HG02938 (cell line): Measurements from ENCODE around the gene SDCBP2.
"Not testable (repeated sequence)": the region's sequence is repeated elsewhere in the genome, so short reads cannot be mapped to it uniquely, and the experiment has no call there.

Source experiments
- ATAC-seq: cut with Tn5 transposase; IDR thresholded peaks from one replicate; pipeline ENCODE4 v1.9.1; 2021; ENCODE audit warnings: mild to moderate bottlenecking, moderate library complexity; ENCODE audit not compliant: unreplicated experiment

SDCBP2 gene

DNA sequence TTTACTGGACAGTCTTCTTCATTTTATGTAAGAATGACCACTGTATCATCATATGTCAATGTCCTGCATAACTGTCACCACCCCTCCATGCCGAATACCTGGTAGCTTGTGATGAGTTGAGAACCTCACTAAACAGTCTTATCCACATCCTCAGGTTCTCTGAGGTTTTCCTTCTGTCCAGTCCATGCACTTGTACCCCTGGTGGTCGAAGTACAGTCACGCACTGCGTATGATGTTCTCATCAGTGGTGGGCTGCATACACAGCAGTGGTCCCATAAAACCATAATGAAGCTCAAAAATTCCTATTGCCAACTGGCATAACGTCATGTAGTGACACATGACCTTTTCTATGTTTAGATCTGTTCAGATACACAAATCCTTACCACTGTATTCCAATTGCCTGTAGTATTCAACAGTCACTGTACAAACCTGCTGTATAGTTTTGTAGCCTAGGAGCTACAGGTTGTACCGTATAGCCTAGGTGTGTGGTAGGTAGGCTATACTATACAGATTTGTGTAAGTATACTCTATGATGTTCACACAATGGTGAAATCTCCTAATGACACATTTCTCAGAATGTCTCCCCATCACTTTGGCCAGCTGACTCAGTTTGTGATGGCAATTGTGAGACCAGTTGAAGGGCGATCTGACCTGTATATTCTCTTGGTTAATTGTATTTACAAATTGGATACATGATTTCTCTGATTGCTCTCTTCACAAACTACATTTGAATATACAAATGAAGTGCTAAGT is 31.3 kb upstream of the SDCBP2 start:
- no peak for ATAC-seq

DNA sequence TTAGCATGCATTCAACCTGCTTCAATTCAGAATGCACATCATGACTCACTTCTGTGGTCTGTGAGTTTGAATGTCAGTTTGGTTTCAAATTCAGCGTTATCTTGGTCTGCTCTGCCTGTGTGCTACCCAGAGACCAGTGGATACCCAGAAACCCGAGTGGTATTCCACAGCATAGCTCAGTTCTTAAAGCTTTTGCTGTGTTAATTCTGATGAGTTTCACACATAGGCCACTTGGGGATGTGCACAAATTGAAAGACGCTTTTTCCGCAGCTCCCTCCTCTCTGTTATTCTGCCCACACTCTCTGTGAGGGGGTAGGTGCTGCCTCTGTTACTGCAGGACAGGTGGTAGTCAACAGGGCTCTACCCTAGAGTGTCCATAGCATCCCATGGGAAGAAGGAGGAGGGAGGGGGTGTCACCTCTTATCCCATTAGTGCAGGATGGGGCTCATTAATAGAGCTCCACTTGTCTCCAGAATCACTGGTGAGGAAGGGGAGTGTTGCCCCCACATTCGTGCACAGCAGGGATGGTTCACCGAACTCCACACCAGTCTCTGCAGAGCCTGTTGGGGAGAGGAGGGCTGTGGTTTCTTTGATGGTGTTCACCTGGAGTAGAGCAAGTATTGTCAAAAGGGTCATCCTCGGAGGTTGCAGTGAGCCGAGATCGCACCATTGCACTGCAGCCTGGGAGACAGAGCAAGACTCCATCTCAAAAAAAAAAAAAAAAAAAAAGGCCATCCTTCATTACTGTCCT is 29.2 kb upstream of the SDCBP2 start:
- no peak for ATAC-seq

DNA sequence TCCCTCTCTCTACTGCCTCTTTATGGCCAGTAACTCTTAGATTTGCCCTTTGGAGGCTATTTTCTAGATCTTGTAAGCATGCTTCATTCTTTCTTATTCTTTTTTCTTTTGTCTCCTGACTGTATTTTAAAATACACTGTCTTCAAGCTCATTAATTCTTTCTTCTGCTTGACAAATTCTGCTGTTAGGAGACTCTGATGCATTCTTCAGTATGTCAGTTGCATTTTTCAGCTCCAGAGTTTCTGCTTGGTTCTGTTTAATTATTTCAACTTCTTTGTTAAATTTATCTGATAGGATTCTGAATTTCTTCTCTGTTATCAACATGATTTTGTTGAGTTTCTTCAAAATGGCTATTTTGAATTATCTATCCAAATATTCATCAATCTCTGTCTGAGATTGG is 25.0 kb upstream of the SDCBP2 start:
- no peak for ATAC-seq

DNA sequence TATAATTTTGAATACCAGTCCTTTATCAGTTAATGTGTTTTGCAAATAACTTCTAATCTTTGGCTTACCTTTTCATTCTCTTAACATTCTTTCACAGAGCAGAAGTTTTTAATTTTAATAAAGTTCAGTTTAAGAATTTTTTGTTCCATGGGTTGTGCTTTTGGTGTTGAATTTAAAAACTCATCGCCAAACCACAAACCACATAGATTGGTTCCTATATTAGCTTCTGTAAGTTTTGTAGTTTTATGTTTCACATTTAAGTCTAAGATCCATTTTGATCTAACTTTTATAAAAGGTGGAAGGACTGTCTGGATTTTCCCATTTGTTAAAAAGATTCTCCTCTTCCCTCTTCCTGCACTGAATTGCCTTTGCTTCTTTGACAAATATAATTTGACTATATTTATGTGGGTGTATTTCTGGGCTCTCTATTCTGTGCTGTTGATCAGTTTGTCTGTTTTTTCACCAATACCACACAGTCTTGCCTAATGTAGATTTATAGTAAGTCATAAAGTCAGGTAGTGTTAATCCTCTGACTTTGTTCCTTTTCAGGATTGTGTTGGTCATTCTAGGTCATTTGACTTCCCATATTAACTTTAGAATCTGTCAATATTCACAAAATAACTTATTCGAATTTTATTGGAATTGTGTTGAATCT is 17.5 kb upstream of the SDCBP2 start:
- ATAC-seq = no peak

DNA sequence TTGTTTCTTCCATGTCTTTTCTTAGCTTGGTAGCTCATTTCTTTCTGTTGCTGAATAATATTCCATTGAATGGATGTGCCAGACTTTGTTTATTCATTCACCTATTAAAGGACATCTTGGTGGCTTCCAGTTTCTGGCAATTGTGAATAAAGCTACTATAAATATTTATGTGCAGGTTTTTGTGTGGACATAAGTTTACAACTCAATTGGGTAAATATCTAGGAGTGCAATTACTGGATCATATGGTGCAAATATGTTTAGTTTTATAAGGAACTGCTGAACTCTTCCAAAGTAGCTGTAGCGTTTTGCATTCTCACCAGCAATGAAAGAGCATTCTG is 16.8 kb upstream of the SDCBP2 start:
- ATAC-seq = no peak

DNA sequence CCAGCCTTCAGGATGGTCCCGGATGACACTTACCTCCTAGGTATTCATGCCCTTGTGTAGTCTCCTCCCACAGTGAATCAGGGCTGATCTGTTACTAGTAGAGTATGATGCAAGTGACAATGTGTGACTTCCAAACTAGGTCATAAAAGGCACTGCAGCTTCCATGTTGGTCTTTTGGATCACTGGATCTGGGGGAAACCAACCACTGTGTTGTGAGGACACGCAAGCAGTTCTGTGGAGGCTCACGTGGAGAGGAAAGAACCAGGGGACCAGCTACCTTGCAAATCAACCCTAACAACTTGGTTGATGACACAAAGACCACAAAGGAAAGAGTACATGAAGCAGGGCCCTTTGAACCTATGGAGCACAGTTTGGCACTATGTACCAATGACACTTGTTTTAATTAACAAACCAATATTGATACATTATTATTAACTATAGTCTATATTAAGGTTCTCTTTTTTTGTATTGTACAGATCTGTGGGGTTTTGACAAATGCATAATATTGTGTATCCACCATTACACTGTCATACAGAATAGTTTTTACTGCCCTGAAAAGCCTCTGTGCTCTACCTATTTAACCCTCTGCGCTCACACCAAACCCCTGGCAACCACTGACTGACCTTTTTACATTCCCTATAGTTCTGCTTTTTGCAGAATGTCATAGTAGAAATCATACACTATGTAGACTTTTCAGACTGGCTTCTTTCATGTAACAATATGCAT is 16.3 kb upstream of the SDCBP2 start:
- no peak for ATAC-seq

DNA sequence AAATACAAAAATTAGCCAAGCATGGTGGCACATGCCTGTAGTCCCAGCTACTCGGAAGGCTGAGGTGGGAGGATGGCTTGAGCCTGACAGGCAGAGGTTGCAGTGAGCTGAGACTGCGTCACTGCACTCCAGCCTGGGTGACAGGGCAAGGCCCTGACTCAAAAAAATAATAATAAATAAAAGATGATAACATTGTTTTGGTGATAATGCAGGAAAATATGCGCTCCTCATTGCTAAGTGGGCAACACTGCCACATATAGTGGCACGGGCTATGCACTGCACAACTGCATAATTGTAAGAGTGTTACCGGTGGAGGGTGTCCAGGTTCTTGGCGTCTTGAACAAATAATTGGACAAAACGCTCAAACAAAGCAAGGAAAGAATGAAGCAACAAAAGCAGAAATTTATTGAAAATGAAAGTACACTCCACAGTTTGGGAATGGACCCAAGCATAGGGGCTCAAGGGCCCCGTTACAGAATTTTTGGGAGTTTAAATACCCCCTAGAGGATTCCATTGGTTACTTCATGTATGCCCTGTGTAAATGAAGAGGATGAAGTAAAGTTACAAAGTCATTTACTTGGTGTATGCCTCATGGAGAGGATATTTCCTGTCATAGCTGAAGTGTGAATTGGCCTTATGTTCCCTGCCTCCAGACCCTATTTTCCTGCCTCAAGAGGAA is 14.6 kb upstream of the SDCBP2 start:
- not testable (repeated sequence) for ATAC-seq

DNA sequence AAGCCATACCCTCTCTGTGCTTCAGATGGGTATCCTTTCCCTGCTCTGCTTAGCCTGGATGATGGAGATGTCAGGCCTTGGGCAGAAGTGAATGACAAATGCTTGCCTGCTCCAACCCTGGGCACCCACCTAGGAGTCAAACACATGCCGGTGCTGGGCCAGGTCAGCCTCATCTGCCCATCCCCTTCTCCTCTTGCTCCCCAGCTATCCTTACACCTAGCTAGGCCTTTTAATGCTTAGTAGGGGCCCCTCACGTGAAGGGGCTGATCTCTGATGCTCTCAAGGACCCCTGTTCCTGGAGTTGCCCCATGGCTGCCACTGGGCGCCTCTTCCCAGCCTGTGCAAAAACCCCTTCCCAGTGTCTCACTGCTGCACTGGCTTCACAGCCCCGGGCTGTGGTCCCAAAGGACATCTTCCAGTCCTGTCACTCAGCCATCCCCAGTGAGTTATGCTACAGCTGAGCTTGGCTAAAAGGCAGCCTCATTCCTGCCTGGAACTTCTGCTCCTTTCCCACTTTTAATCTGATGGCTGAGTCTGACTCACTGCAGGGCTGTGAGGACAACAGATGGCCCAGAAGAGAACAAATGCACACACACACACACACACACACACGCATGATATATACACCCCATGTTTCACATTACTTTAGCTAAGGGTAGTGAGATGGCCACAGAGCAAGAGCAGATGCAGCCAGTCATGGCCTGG is 12.8 kb upstream of the SDCBP2 start:
- no peak for ATAC-seq

DNA sequence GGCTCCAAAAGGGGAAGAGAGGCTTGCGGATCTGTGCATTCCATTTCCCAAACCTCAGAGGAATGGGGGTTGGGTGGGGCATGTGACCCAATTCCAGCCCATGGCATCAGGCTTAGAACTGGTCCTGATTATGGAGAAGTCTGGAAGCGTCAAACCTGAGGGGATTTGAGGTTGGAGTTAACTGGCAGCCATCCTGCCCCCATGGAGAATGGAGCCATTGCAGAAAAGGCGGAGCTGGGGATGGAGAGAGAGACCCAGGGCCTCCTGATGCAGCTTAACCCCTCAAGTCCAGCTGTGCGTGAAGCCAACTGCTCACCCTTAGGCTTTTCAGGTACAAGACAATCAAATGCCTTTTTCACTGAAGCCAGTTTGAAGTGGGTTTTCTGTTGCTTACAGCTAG is 9.9 kb upstream of the SDCBP2 start:
- ATAC-seq = no peak

DNA sequence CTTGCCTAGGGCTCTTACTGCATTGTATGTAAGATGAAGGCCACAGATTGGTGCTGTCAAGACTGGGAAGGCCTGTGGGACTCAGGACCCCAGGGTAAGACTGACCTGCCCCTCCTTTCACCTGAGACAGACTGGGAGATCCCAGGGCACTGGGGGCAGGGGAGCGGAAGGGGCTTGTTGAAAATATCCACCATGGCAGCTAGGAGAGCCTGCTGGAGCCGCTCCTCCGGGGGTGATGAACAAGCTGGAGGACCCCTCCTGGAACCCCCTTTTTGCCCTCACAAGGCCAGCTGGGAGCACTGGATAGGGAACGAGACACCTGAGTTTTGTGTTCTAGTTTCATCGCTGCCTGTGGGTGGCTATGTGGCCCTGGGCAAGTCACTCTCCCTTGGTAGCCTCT is 9.2 kb upstream of the SDCBP2 start:
- ATAC-seq = no peak

DNA sequence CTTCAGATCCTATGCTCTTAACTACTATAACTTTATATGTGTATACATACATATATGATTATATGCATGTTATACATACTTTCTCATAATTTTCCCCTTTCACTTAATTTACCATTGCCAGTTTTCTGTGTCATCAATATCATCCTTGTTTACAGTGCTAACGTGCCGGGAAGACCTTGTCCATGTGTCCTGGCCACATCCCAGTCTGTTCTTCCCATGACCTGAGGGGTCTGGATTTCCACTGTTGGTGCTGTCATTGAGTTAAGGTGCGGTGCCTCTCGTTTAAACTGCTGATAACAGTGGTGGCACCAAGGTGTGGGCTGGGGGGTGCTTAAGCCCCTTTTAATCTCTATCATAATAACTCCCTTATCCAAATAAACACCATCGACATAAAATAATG is 8.5 kb upstream of the SDCBP2 start:
- no peak for ATAC-seq

DNA sequence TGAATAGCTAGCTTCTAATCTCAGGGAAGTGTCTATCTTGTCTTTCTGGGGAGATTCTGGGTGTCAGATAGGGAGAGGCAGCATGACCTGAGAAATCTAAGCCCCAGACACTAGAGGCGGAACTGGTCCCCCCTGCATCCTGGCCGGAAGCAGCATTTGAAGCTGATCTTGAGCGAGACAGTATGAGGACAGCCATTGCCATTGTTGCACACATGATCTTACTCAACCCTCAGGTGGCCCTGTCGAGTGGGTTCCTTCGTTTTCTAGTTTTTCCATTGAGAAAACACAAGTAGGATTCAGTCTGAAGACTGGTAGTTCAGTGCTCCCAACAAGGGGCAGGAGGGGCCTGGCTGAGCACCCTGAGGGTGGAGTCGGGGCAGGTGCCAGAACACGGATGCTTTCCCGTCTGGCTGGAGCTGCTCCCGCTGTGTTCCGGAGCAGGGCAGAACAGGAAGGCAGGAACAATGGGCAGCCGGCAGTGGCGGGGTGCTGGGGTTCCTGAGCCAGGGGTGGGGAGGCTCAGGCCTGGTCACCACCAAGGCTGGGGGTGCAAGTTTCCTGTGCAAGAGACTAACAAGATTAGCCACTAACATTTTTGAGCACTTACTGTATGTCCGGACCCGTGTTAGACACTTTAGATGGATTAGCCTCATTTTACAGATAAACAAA is 7.9 kb upstream of the SDCBP2 start:
- no peak for ATAC-seq

DNA sequence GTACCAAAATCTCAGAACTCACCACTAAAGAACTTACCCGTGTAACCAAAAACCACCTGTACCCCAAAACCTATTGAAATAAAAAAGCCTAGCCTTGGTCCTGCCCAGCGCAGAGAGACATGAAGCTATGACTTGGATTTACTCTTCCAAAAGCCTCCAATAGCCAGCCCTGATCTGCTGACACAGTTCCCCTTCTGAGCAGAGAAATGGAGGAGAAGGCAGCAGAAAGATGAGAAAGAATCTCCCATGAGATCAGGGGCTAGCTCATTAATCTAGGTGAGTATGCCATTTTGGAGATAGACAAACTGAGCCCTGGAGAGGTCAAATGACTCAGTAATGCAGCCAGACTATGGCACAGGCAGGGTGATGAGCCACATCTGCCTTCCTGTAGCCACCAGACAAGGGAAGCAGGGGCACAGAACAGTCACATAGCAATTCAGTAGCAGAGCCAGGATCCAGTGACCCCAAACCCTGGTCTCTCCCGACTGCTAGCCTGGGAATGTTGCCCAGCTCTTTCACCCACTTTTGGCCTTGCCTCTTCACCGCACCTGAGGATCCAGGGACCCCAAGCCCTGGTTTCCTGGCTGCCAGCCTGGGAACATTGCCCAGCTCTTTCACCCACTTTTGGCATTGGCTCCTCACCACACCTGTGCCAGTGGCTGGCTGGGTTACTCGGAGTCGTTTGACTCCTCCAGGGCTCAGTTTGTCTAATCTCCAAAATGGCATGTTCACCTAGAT is 7.2 kb upstream of the SDCBP2 start:
- ATAC-seq = no peak

DNA sequence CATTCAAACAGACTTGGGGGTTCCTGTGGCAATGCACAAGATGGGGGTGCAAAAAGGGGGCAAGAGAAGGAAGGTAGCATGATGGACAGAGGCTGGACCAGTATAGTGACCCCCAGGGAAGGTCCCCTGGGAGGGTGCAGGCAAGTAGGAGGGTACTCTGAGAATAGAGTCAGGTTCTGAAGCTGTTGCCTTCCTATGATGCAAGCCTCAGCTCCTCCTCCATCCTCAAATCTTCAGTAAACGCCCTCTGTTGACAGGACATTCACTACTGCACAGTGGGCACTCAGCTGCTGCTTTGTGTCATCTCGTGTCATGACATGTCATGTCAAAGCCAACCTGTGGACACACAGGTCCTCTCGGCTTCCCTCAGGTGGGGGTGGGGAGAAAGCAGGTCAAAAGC is 5.8 kb upstream of the SDCBP2 start:
- ATAC-seq = no peak

DNA sequence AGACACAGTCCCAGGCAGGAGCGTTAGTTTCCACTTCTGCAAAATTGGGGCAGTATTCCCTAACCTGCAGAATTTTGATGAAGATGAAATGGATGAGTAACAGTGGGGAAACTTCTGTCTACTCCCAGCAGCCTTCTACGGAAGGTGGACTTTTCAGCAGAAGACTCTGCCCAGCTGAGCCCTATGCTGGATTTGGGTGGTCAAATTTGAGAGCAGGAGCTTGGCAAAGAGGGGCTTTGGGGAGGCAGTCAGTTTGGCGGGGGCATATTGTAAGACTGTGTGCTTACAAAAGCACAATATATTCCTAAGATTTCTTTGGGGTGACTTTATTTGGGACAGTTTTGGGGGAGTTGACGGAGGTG is 5.4 kb upstream of the SDCBP2 start:
- no peak for ATAC-seq

DNA sequence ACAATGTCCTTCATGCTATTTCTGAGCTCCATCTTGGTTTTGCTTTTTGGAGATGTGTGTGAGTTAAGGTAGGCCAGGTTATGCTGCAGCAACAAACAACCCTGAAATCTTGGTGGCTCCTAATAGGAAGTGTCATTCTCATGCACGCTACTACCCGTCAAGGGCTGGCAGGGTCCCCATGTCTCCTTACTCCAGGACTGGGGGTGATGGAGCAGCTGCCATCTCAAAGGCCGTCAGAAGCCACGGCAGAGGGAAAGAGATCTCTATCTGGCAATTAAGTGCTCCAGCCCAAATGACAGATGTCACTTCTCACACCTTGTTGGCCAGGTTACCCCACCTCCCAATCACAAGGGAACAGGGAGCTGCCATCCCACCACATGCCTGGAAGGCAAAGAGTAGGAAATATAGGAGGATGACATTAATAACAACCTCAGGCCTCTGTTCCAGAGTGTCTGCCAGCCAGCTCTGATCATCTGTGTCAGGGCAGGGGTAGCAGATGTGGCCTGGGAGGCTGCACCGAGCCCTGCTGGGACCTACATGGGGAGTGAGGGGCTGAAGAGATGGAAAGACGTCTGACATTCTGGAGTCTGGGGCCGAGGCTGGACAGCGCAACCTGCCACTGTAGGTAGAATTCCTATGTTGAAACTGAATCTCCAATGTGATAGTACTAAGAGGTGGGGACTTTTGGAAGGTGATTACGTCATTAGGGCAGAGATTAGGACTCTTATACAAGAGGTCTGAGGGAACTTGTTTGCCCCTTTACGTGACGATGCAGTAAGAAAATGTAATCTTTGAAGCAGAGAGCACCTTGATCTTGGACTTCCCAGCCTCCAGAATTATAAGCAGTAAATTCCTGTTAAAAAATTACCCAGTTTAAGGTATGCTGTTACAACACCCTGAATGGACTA is 4.8 kb upstream of the SDCBP2 start:
- no peak for ATAC-seq

DNA sequence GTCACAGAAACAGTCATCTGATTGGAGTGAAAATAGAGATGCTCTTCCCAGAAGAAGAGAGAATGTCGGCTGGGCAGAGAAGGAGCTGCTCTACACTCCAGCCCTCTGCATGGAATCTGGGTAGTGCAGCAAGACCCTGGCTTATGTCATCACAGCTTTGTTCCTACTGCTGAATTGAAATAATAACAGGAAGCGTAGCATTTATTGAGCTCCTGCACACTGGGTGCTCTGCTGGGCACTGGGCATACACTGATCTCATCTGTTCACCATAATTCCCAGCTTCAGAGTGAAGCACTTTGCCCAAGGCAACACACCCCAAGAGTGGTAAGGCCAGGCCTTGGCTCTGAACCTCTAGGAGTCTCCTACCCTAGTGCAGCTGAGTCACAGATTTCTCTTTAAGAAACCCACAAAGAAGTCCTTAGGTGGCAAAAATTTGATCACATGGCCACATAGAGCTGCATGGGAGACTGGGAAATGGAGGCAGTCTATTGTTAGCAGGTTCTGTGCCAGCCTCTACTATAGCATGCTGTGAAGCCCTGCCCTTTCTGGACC is 3.9 kb upstream of the SDCBP2 start:
- ATAC-seq = no peak
